ENCODE measurements around the gene KANSL1.

GRCh38 chr17:46152423-46152822 is 40.8 kb downstream of the KANSL1 start:
- TF ChIP-seq CTCF (conservative IDR thresholded peaks at IDR 0.05) (no peak), ZFX (IDR thresholded peaks at IDR 0.05) (no peak)
